Body of pancreas (tissue), 4 donors: ENCODE data around the gene GNB5.

ENCODE experiments used
- CTCF ChIP-seq, 7 experiments: fragments of 450-650 bp in 4 of 7; fragments of 200-600 bp in 3 of 7; sonication (generic) in 3 of 7; IDR thresholded peaks; one replicate each; pipeline ENCODE4 v1.5.1; 2016 to 2019; ENCODE audit warnings: antibody characterized with exemption in 7 of 7
- POLR2A ChIP-seq, 3 donors: fragments of 450-650 bp; IDR thresholded peaks; one replicate each; pipeline ENCODE4 v1.6.1; 2016; ENCODE audit warnings: antibody characterized with exemption in 3 of 3, mild to moderate bottlenecking in 2 of 3

GRCh38 chr15:52076889-52077781 is 114.1 kb downstream of the GNB5 start:
- TF ChIP-seq CTCF (IDR thresholded peaks at IDR 0.05) (no peak), POLR2A (IDR thresholded peaks at IDR 0.05) (no peak)
